NCI-H187 treated with DMSO at 0.1 percent for 48 hours (cell line): Measurements from ENCODE around the gene EXOC2.

Experiments
- DNase-seq: peaks from one replicate; lab custom pipeline; 2025; lab: John Stamatoyannopoulos, UW

The EXOC2 gene

DNA sequence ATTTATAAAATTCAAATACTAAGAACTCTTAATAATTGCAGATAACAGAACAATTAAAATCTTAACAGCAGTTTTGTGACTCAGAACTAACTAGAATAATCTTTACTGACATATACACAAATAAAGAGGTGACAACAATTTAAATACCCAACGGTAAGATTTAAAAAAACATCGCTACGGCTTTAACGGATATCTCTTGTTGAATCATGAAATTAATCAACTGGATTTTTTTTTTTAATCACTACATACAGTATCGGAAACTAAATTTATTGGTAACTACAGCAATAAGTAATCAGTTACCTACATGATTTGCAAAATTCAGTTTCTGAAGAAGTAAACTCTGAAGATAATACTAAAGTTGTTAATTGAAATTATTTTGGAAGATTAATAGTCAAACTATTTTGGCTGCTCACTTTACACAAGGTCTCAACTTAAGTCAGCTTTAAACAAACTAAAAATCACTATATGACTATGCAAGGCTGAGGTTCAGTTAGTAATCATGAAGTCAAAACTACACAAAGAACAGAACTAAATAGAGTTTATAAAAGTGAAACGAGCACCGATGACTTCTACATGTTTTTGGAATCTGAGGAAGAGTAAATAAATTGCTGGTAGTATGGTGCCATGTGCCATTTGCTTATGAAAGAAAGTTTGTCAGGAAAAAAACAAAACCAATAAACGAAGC is 164.8 kb downstream of the EXOC2 start:
- DNase-seq: no peak

DNA sequence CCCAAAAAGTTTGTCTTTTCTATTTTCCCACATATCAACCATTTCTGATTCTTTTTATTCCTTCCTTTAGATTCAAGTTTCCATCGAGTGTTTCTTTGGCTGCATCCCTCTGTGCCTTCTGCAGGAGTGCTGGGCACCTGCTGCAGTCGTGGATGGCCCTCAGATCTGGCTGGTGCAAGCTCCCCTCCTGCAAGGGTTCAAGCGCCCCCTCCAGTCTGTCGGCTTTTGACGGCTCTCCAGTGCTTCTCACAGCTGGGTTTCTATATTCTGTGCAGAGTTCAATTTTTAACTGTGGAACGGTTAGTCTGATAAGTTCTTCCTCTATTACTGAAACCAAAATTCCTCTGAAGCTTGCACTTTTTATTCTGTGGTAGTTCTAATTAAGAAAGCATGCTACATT is 168.1 kb downstream of the EXOC2 start:
- no peak for DNase-seq

GRCh38 chr6:520820-521219 is 172.1 kb downstream of the EXOC2 start:
- no peak for DNase-seq

DNA sequence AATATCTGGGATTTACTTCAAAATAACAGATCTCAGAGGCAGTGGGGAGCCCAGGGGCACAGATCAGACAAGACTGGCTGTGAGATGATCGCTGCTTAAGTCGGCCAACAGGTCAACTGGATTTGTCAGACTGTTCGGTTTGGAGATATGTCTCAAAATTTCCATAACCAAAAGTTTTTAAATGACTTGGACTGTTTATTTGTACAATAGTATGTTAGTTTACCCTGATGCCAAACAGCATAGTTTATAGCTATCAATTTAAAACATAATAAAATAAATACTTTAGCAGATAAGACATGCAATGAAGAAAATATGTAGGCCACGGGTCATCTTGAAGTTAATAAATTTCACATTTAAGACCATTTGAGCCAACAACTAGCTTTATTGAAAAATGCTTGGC is 174.7 kb downstream of the EXOC2 start:
- no peak for DNase-seq

- no peak for DNase-seq
These were observed 176.7 kb downstream of the EXOC2 start for GRCh38 chr6:516213-516612.

DNA sequence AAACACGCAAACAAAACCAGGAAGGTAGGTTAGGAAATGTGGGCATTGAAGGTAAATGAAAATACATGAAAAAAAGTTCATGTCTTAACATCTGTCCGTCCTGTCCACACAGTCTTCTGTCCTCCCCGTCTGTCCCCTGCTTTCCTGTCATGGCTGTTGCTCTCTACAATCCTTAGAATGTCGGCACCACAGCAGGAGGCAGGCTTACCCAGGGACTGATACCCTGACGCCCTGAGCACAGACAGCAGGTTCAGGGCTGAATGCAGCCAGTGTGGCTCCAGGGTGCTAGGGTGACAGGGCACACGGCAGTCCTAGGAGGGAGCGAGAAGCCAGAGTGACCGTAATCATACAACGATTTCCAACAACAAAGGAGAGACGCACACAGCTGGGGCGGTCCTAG is 177.7 kb downstream of the EXOC2 start:
- no peak for DNase-seq

- DNase-seq: no peak
These were observed 178.5 kb downstream of the EXOC2 start for GRCh38 chr6:514396-514978.

GRCh38 chr6:513961-514360 is 179.0 kb downstream of the EXOC2 start:
- DNase-seq: no peak

GRCh38 chr6:513058-513457 is 179.9 kb downstream of the EXOC2 start:
- DNase-seq: no peak

DNA sequence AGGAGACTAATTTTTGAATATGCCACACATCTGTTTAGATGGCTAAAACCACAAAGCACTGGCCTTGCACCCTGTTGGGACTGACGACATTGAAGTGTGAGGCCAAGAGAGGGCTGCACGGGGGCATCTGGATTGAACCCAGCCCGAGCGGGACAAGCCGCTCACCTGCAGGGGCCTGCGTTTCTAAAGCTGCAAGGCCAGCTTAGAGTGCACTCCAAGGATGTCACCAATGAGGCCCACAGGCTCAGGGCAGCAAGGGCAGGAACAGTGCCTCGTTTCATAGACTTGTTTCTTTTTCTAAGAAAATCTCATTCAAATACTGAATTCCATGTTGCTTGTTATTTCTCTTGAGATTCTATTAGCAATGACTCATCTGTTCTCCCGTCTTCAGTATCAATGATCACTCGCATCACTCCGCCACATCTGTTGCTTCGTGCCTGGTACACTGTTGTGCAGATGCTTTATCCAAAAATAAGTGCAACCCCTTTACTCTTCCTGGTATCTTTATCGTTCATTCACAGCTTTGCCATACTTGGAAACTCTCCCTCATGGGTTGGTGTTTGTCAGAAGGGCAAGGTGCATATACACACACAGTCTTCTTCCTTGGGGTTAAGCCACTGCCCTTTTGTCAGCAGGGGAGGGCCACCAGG is 181.3 kb downstream of the EXOC2 start:
- DNase-seq: no peak

- no peak for DNase-seq
These were observed 183.3 kb downstream of the EXOC2 start for GRCh38 chr6:509676-510075.

DNA sequence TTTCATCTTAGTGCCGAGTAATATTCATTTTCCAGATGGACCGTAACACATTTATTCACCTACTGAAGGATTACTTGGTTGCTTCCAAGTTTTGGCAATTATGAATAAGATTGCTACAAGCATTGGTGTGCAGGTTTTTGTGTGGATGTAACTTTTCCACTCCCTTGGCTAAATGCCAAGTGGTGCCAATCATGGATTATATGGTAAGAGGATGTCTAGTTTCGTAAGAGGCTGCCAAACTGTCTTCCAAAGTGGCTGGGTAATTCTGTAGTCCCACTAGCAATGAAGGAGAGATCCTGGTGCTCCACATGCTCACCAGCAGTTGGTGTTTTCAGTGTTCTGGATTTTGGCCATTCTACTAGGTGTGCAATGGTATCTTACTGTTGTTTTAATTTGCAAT is 184.3 kb downstream of the EXOC2 start:
- no peak for DNase-seq

DNA sequence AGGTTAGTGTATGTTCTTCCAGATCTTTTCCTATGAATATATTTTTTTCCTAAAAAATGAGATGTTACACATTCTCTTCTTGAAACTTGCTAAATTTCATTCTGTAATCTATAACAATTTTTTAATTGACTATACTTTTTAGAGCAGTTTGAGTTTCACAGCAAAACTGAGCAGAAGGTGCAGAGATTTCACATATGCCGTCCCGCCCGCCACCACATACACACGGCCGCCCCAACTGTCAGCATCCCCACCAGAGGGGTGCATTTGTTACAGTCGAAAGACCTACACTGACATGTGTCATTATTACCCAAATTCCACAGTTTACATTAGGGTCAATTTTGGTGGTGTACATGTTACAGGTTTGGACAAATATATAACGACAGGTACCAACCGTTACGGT is 184.9 kb downstream of the EXOC2 start:
- no peak for DNase-seq

DNA sequence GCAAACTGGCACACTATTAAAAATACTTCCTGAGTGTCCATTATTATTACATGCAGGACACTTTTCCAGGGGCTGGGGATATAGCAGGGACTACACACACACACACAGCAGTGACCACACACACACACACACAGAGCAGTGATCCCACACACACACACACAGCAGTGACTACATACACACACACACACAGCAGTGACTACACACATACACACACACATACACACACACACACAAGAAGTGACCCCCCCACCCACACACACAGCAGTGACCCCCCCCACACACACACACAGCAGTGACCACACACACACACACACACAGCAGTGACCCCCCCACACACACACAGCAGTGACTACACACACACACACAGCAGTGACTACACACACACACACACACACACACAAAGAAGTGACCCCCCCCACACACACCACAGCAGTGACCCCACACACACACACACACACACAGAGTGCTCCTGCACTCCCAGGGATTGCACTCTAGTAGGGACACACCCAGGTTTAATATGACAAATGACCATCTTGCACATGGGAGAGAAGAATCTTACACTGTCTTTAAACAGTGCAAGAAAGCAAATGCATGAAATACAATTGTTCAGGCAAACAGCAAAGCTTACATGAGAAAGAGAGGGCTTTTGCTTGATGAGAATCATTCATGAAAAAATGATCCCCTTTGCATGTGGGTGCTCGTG is 185.9 kb downstream of the EXOC2 start:
- no peak for DNase-seq

DNA sequence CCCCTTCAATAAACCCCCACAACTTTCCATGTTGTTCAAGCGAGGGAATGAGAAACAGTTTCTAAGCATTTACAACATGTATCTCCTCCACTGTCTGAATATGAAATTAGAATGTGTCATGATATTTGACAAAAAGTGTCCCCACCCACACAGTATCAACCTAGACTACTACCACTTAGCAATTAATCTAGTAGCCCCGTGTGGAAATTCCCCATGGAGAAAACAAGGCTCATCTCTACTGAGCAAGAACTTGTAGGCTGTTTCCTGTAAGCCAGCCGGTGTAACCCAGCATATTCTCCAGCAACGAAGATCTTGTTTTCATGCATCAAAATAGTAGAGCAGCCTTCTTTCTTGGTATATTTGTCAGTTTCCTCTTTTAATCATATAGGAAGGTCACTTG is 186.4 kb downstream of the EXOC2 start:
- no peak for DNase-seq

- DNase-seq: no peak
These were observed 187.6 kb downstream of the EXOC2 start for GRCh38 chr6:505374-505773.

GRCh38 chr6:504446-504980 is 188.4 kb downstream of the EXOC2 start:
- DNase-seq: no peak

GRCh38 chr6:503610-504362 is 189.2 kb downstream of the EXOC2 start:
- DNase-seq: no peak

DNA sequence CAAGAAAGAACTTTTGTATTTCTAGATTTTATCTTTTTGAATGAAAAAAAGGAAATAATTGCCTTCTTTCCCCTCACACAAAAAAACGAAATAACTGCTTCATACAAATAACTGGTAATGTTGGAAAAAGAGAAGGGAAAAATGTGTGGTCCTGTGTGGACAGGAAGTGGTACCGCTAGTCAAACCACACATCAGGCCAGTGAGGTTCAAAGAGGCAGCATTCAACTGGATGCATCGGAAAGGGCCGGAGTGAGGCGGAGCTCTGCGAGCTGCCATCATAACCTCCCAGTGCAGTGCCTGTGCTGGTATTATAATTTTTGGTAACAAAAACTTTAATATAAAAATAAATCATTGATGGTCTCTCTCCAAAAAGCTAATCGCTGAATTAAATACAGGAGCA is 190.2 kb downstream of the EXOC2 start:
- no peak for DNase-seq

DNA sequence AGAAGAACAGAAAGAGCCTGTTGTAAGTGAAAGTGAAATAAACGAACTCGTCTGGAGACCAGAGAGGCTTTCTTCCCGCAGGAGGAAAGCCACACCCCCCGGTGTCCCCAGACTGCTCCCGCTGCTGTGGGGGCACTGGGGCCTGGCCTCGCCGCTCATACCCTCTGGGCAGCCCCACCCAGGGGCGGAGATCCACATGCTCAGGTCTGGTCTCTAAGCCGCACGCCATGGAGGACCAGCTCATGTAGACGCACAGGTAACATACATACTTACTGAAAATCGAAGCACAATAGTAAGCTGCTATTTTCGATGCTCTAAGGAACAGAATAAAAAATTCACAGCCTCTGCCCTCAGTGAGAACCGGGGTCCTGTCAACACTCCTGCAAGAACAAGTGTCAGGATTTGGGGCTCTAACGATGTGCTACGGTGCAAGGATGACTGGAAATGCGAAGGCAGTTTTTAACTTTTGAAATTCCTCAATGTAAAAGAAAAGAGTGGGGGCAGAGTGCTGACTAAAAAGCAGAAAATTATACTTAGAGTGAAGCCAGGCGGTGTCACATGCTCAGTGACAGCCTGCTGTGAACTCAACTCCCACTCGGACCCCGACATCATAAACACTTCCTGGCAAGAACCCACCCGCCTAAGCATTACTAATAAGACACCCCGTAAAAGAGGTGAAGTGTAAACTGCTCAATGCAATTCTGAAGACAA is 190.9 kb downstream of the EXOC2 start:
- no peak for DNase-seq

GRCh38 chr6:499617-500016 is 193.3 kb downstream of the EXOC2 start:
- DNase-seq: no peak
